Parathyroid adenoma (tissue), 2 donors: ENCODE results near the gene SCP2.

Experiments used
- H2AFZ ChIP-seq: fragments of 300-600 bp; sonication (generic); one replicate; pipeline ENCODE4 v1.7.0; 2017; ENCODE audit warnings: antibody characterized with exemption, mild to moderate bottlenecking
- H3K27ac ChIP-seq: fragments of 300-600 bp; sonication (generic); one replicate; pipeline ENCODE4 v1.7.0; 2017
- H3K27me3 ChIP-seq: fragments of 300-600 bp; sonication (generic); one replicate; pipeline ENCODE4 v1.7.0; 2017; ENCODE audit warnings: low read length; ENCODE audit not compliant: control insufficient read depth, insufficient read depth
- H3K36me3 ChIP-seq: fragments of 300-600 bp; sonication (generic); one replicate; pipeline ENCODE4 v1.7.0; 2017; ENCODE audit warnings: low read length; ENCODE audit not compliant: control insufficient read depth, insufficient read depth
- H3K4me1 ChIP-seq: fragments of 300-600 bp; sonication (generic); one replicate; pipeline ENCODE4 v1.7.0; 2017; ENCODE audit warnings: control low read depth
- H3K4me2 ChIP-seq: fragments of 300-600 bp; sonication (generic); one replicate; pipeline ENCODE4 v1.7.0; 2017; ENCODE audit warnings: low read length
- H3K4me3 ChIP-seq: fragments of 300-600 bp; sonication (generic); one replicate; pipeline ENCODE4 v1.7.0; 2017; ENCODE audit warnings: low read depth, low read length
- H3K79me2 ChIP-seq: fragments of 300-600 bp; sonication (generic); one replicate; pipeline ENCODE4 v1.7.0; 2017; ENCODE audit warnings: control low read depth
- H3K9ac ChIP-seq: fragments of 300-600 bp; sonication (generic); one replicate; pipeline ENCODE4 v1.7.0; 2017; ENCODE audit warnings: mild to moderate bottlenecking
- H3K9me3 ChIP-seq: fragments of 300-600 bp; sonication (generic); one replicate; pipeline ENCODE4 v1.7.0; 2017; ENCODE audit warnings: low read length; ENCODE audit not compliant: control insufficient read depth
- TF ChIP-seq, protein P1 (sequence below): fragments of 300-600 bp; sonication (generic); IDR thresholded peaks from one replicate; pipeline ENCODE4 v1.7.0; 2017; ENCODE audit warnings: antibody characterized with exemption, mild to moderate bottlenecking
- donor health status: primary hyperparathyroidism.

The SCP2 gene

DNA sequence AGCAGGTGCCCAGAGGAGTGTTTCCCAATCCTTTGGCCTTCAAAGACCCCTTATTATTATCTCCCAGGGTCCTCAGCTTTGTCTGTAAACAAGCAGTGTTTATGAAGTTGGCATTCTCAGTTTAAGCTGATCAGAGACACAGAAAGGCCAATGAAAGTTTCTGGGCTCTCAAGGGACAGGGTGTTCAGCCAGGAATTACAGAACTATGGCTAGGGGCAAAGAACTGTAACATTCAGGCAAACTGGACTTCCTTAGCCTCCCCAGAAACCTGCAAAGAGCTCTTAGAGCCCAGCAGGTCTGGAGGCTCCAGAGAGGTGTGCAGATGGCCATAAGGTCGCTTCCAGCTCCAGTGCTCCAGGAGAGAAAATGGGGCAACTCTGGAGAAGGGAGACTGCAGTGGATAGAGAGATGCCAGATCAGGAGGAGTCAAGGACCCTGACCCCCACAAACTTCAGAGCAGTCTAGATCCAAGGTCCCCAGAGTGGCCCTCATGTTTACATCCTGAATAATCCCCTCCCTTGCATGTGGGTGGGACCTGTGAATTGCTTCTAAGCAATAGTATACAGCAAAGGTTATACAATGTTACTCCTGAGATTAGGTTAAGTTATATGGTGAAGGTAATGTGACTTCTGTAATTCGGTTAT lies 11.7 kb upstream of the SCP2 start:
- no peak overlapping the region for H3K9ac ChIP-seq
- H3K4me3 ChIP-seq, result no peak overlapping the region
- no peaks in the 10 kb centered on the region for H3K4me1 ChIP-seq
- no peak overlapping the region for H2AFZ ChIP-seq
- H3K27ac ChIP-seq, result no peak overlapping the region
- no peaks in the 10 kb centered on the region for H3K9me3 ChIP-seq
- H3K79me2 ChIP-seq, result no peaks in the 10 kb centered on the region
- TF ChIP-seq, protein P1, sequence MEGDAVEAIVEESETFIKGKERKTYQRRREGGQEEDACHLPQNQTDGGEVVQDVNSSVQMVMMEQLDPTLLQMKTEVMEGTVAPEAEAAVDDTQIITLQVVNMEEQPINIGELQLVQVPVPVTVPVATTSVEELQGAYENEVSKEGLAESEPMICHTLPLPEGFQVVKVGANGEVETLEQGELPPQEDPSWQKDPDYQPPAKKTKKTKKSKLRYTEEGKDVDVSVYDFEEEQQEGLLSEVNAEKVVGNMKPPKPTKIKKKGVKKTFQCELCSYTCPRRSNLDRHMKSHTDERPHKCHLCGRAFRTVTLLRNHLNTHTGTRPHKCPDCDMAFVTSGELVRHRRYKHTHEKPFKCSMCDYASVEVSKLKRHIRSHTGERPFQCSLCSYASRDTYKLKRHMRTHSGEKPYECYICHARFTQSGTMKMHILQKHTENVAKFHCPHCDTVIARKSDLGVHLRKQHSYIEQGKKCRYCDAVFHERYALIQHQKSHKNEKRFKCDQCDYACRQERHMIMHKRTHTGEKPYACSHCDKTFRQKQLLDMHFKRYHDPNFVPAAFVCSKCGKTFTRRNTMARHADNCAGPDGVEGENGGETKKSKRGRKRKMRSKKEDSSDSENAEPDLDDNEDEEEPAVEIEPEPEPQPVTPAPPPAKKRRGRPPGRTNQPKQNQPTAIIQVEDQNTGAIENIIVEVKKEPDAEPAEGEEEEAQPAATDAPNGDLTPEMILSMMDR, result no peak
- no peak overlapping the region for H3K4me2 ChIP-seq
- no peaks in the 10 kb centered on the region for H3K36me3 ChIP-seq
- H3K27me3 ChIP-seq, result no peaks in the 10 kb centered on the region

DNA sequence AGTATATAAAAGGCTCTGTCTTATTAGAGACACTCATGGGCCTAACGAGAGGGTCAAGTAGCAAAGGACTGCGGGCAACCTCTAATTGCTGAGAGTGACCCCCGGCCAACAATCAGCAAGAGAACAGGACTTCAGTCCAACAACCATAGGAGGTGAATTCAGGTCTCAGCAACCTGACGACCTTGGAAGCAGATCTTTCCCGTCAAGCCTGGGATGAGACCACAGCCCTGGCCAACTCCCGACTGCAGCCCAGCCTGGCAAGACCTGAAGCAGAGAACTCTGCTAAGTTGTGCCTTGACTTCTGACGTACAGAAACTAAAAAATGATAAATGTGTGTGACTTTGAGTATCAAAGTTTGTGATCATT lies 11.2 kb upstream of the SCP2 start:
- no peak overlapping the region for H2AFZ ChIP-seq
- H3K4me1 ChIP-seq, result no peaks in the 10 kb centered on the region
- no peaks in the 10 kb centered on the region for H3K27me3 ChIP-seq
- H3K79me2 ChIP-seq, result no peaks in the 10 kb centered on the region
- H3K9me3 ChIP-seq, result no peaks in the 10 kb centered on the region
- H3K4me3 ChIP-seq, result no peak overlapping the region
- no peaks in the 10 kb centered on the region for H3K36me3 ChIP-seq
- TF ChIP-seq, protein P1, result no peak
- no peak overlapping the region for H3K4me2 ChIP-seq
- H3K27ac ChIP-seq, result no peak overlapping the region
- H3K9ac ChIP-seq, result no peak overlapping the region

DNA sequence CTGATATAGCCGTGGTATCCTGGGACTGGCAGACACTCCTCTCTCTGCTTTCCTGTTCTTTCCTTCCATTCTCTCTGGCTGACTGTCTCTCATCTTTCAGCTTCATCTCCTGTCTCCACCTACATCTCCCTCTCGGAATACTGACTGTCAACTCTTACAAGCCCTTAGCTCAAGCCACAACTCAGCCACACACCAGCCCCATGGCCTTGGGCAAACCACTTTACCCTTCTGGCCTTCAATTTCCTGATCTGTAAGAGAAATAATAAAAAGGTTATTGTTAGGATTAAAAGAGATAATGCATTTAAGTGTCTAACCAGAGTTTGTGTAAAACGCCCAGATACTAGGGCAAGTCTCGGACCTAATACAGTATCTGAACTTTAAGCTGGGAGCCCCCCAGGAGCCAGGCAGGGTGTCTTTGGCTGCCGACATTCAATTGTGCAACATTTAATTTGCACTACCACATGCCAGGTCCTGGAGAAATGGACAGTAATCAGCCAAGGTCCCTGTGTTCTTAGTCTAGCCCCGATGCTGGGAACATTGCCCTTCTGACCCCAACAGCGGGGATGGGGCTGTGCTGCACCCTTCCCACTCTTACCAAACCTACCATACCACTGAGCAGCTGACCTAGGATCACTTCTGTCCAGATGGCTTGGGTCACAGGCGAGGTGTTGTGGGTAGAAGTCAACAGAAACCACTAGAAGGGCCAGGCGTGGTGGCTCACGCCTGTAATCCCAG lies 10.7 kb upstream of the SCP2 start:
- Histone ChIP-seq H2AFZ (no peak overlapping the region), H3K27ac (no peak overlapping the region), H3K4me1 (no peaks in the 10 kb centered on the region), H3K27me3 (no peaks in the 10 kb centered on the region), H3K4me2 (no peak overlapping the region), H3K9ac (no peak overlapping the region), H3K9me3 (no peaks in the 10 kb centered on the region), H3K4me3 (no peak overlapping the region), H3K36me3 (no peaks in the 10 kb centered on the region), H3K79me2 (no peaks in the 10 kb centered on the region)
- TF ChIP-seq, protein P1, result no peak

DNA sequence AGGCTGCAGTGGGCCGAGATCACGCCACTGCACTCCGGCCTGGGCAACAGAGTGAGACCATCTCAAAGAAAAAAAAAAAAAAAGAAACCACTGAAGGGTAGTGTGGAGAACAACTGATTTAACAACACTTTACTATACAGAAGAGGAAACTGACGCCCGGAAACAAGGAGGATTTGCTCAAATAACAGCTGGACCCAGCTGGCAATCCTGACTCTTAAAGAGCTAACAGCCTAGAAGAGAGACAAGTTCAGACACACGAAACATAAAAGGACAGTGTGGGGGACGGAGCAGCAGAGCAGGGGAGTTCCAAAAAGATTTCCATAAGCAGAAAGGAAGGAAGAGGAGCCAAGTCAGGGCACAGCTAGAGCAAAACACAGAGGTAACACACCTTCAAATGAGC lies 9.9 kb upstream of the SCP2 start:
- no peaks in the 10 kb centered on the region for H3K36me3 ChIP-seq
- H3K79me2 ChIP-seq, result no peaks in the 10 kb centered on the region
- no peaks in the 10 kb centered on the region for H3K4me1 ChIP-seq
- no peak overlapping the region for H3K27ac ChIP-seq
- no peak overlapping the region for H3K9ac ChIP-seq
- H3K9me3 ChIP-seq, result no peaks in the 10 kb centered on the region
- TF ChIP-seq, protein P1, result no peak
- no peak overlapping the region for H3K4me2 ChIP-seq
- no peak overlapping the region for H2AFZ ChIP-seq
- no peak overlapping the region for H3K4me3 ChIP-seq
- H3K27me3 ChIP-seq, result no peaks in the 10 kb centered on the region

DNA sequence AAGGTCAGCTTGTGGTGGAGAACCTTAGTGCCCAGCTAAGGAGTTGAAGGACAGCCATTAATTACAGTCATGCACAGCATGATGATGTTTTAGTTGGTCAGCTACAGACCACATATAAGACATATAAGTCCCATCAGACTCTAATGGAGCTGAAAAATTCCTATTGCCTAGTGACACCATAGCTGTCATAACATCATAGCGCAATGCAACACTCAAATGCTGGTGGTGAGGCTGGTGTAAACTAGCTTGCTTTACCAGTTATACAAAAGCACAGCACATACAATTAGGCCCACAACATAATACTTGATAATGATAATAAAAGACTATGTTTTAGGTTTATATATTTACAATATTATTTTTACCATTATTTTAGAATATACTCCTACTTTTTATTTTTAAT lies 9.5 kb upstream of the SCP2 start:
- H3K27me3 ChIP-seq, result no peaks in the 10 kb centered on the region
- no peak overlapping the region for H3K27ac ChIP-seq
- H3K9ac ChIP-seq, result no peak overlapping the region
- no peak overlapping the region for H3K4me2 ChIP-seq
- no peaks in the 10 kb centered on the region for H3K9me3 ChIP-seq
- H3K4me3 ChIP-seq, result no peak overlapping the region
- TF ChIP-seq, protein P1, result no peak
- H3K79me2 ChIP-seq, result no peaks in the 10 kb centered on the region
- H2AFZ ChIP-seq, result no peak overlapping the region
- no peaks in the 10 kb centered on the region for H3K36me3 ChIP-seq
- H3K4me1 ChIP-seq, result no peaks in the 10 kb centered on the region
